K562 (cell line): Measurements from ENCODE around the gene PTPRM. TPM values are rescaled to one million over a fixed set of nuclear protein-coding genes. Genes with fewer than 3 reads are reported as not detected.

ENCODE experiments used
- ATAC-seq: fragments of 200-7000 bp; cut with Tn5 transposase; 3 replicates; pipeline ENCODE4 v1.9.1; 2020; ENCODE audit warnings: moderate library complexity
- BruUV-seq: library from RNA; stranded (reverse); fragments of 400-500 nt; replicated peaks from 2 replicates; lab custom pipeline; 2021; lab: Mats Ljungman, UMichigan
- CTCF ChIA-PET: fragments of 300-600 bp; formaldehyde crosslinking; extraction: SDS; loops from one replicate; lab custom pipeline; 2021; ENCODE audit warnings: low intra/inter-chr PET ratio; lab: Yijun Ruan, JAX
- POLR2A ChIA-PET: fragments of 300-600, 350-650 bp; sonication (Branson Sonifier 250); formaldehyde crosslinking; extraction: SDS; loops from one replicate; lab custom pipeline; 2021; ENCODE audit warnings: antibody characterized with exemption, inconsistent platforms; lab: Yijun Ruan, JAX
- DNase-seq, 4 experiments: peaks; one replicate each; pipeline versions ENCODE4 v3.0.0 to v3.0.0-alpha.2; 2011 to 2018; ENCODE audit warnings: low spot score in 3 of 4, mixed read lengths in 3 of 4; ENCODE audit errors: extremely low read depth in 1 of 4
- FAIRE-seq: peaks from 2 replicates; lab custom pipeline; 2011; peaks lifted over from hg19 to GRCh38; lab: Jason Lieb, UNC
- H2AFZ ChIP-seq: 2 replicates; pipeline ENCODE4 v1.6.0; 2011; ENCODE audit warnings: low read depth, low read length, control low read depth, inconsistent platforms
- H3K27ac ChIP-seq: fragments of 200-600 bp; 3 replicates; pipeline ENCODE4 v1.8.0; 2011; ENCODE audit warnings: low read depth, mild to moderate bottlenecking, control low read depth, inconsistent platforms, low read length, moderate library complexity, mixed read lengths; ENCODE audit errors: extremely low read depth
- H3K27me3 ChIP-seq, 2 experiments: fragments of 300-600 bp in 1 of 2; 2 replicates in 1 of 2; 3 replicates in 1 of 2; pipeline versions ENCODE4 v1.6.0 to v1.8.0; 2011; ENCODE audit warnings: inconsistent platforms in 2 of 2, low read length in 2 of 2, mild to moderate bottlenecking in 1 of 2, mixed read lengths in 1 of 2, moderate library complexity in 1 of 2; ENCODE audit not compliant: control insufficient read depth in 2 of 2, insufficient read depth in 2 of 2
- H3K36me3 ChIP-seq: fragments of 300-600 bp; 3 replicates; pipeline ENCODE4 v1.8.0; 2011; ENCODE audit warnings: mild to moderate bottlenecking, low read length, inconsistent platforms; ENCODE audit not compliant: control insufficient read depth, insufficient read depth
- H3K4me1 ChIP-seq, 2 experiments: fragments of 200-600 bp in 1 of 2; replicated peaks in 1 of 2; 2 replicates in 1 of 2; 3 replicates in 1 of 2; pipeline versions ENCODE4 v1.5.1 to v1.8.0; 2011; ENCODE audit warnings: inconsistent platforms in 2 of 2, low read length in 2 of 2, mild to moderate bottlenecking in 1 of 2, mixed read lengths in 1 of 2, moderate library complexity in 1 of 2; ENCODE audit not compliant: control insufficient read depth in 2 of 2, insufficient read depth in 2 of 2
- H3K4me2 ChIP-seq: 2 replicates; pipeline ENCODE4 v1.6.1; 2011; ENCODE audit warnings: low read length, control low read depth, inconsistent platforms, mixed read lengths; ENCODE audit not compliant: insufficient read depth
- H3K4me3 ChIP-seq: fragments of 200-600 bp; sonication (generic), shearing (Covaris generic); 2 replicates; pipeline ENCODE4 v1.5.1; 2016; ENCODE audit warnings: control low read depth, inconsistent platforms
- H3K79me2 ChIP-seq: fragments of 200-600 bp; 3 replicates; pipeline ENCODE4 v1.8.0; 2011; ENCODE audit warnings: low read length, inconsistent platforms; ENCODE audit not compliant: control insufficient read depth, insufficient read depth
- H3K9ac ChIP-seq, 2 experiments: 2 replicates each; pipeline versions ENCODE4 v1.6.0 to v1.6.1; 2011; ENCODE audit warnings: low read depth in 2 of 2, low read length in 2 of 2, control low read depth in 1 of 2, inconsistent platforms in 1 of 2, mild to moderate bottlenecking in 1 of 2, mixed read lengths in 1 of 2; ENCODE audit not compliant: insufficient read depth in 1 of 2
- H3K9me1 ChIP-seq: one replicate; pipeline ENCODE4 v1.6.0; 2011; ENCODE audit warnings: inconsistent platforms, mild to moderate bottlenecking, low read length, moderate library complexity; ENCODE audit not compliant: control insufficient read depth, insufficient read depth
- H3K9me3 ChIP-seq: replicated peaks from 2 replicates; pipeline ENCODE4 v1.5.1; 2011; ENCODE audit warnings: low read depth, low read length, inconsistent platforms; ENCODE audit not compliant: control insufficient read depth, insufficient read depth
- H4K20me1 ChIP-seq: replicated peaks from 2 replicates; pipeline ENCODE4 v1.6.1; 2011; ENCODE audit warnings: low read length, inconsistent platforms, mixed read lengths; ENCODE audit not compliant: control insufficient read depth, insufficient read depth
- BACH1 ChIP-seq: fragments of 200-800 bp; sonication (Bioruptor generic); IDR thresholded peaks from 2 replicates; pipeline ENCODE4 v1.6.1; 2016; ENCODE audit warnings: missing genetic modification characterization, missing compliant biosample characterization
- BCOR ChIP-seq: fragments of 450-650 bp; IDR thresholded peaks from 2 replicates; pipeline ENCODE4 v1.6.1; 2016
- HNRNPL ChIP-seq: fragments of 200-400 bp; formaldehyde crosslinking; IDR thresholded peaks from 2 replicates; pipeline ENCODE4 v1.6.1; 2017; ENCODE audit warnings: low read depth, mild to moderate bottlenecking, low read length
- NELFE ChIP-seq: IDR thresholded peaks from 2 replicates; pipeline ENCODE4 v1.6.1; 2011; ENCODE audit warnings: mild to moderate bottlenecking; ENCODE audit not compliant: insufficient read depth, insufficient read length
- PCBP1 ChIP-seq: fragments of 200-400 bp; formaldehyde crosslinking; IDR thresholded peaks from 2 replicates; pipeline ENCODE4 v1.6.1; 2018; ENCODE audit warnings: mild to moderate bottlenecking, low read depth, low read length; ENCODE audit not compliant: poor library complexity, severe bottlenecking
- ZBED1 ChIP-seq: IDR thresholded peaks from 2 replicates; pipeline ENCODE4 v1.6.1; 2014
- WGBS: fragments of 100-300 bp; shearing (Covaris generic); methylation state at CpG from one replicate; pipeline ENCODE4 v1.1.6; 2016; ENCODE audit warnings: low coverage, mixed read lengths; ENCODE audit not compliant: insufficient coverage; ENCODE audit errors: missing lambda C conversion rate; 5-methylcytosine and 5-hydroxymethylcytosine counted together
- in situ Hi-C: fragments of 300-500 bp; cut with MboI; formaldehyde crosslinking; loops from 4 replicates; pipeline ENCODE4 v1.15.0; 2018; ENCODE audit warnings: inconsistent platforms, mixed read lengths
- intact Hi-C: fragments of 100-400 bp; cut with micrococcal nuclease; formaldehyde crosslinking; loops from 2 replicates; pipeline ENCODE4 v1.14.2; 2022
- polyA plus RNA-seq, 8 experiments: library from polyadenylated mRNA; depleted of rRNA in 4 of 8; stranded (reverse) in 5 of 8; unstranded in 3 of 8; fragments of >200 nt; fragmentation: Nextera tagmentation in 2 of 8; fragmentation: Illumina TruSeq in 1 of 8; extraction: Ambion mirVana in 2 of 8; extraction: Trizol in 1 of 8; gene quantifications; 2 replicates each; pipeline versions ENCODE4 v1.2.1 to v1.2.3, GENCODE V29; 2011 to 2014; ENCODE audit warnings: inconsistent platforms in 1 of 8, missing spikeins in 1 of 8
- total RNA-seq, 7 experiments: library from RNA; depleted of rRNA in 6 of 7; stranded (reverse); fragments of >200 nt in 6 of 7; fragmentation: Illumina TruSeq in 2 of 7; extraction: Trizol in 2 of 7; gene quantifications; 2 replicates each; pipeline versions ENCODE4 v1.2.1 to v1.2.3, GENCODE V29; 2011 to 2021; ENCODE audit warnings: low replicate concordance in 1 of 7
- TF ChIP-seq, protein P1 (sequence below): fragments of 250-450 bp; sonication (Bioruptor Pico); IDR thresholded peaks from 2 replicates; pipeline ENCODE4 v1.5.0; 2021; ENCODE audit warnings: mild to moderate bottlenecking, moderate library complexity
- TF ChIP-seq, protein P2 (sequence below): fragments of 200-800 bp; sonication (Bioruptor generic); IDR thresholded peaks from 2 replicates; pipeline ENCODE4 v1.6.1; 2016; ENCODE audit warnings: missing genetic modification characterization, missing compliant biosample characterization
- TF ChIP-seq, protein P3 (sequence below), 2 experiments: IDR thresholded peaks; 2 replicates each; pipeline ENCODE4 v1.6.1; 2011; ENCODE audit warnings: borderline replicate concordance in 1 of 2, control low read depth in 1 of 2, low read depth in 1 of 2, low read length in 1 of 2, mild to moderate bottlenecking in 1 of 2, mixed read lengths in 1 of 2, moderate library complexity in 1 of 2; ENCODE audit not compliant: insufficient read depth in 1 of 2, insufficient read length in 1 of 2, poor library complexity in 1 of 2, severe bottlenecking in 1 of 2; ENCODE audit errors: extremely low read depth in 1 of 2

PTPRM gene
- total and polyA plus RNA-seq, 9 of the 15 experiments (the other 6 are each of a cell fraction or from before 2014, with no cell fraction given), result 0.03 to 0.16 (median 0.08) TPM; not detected in 3

DNA sequence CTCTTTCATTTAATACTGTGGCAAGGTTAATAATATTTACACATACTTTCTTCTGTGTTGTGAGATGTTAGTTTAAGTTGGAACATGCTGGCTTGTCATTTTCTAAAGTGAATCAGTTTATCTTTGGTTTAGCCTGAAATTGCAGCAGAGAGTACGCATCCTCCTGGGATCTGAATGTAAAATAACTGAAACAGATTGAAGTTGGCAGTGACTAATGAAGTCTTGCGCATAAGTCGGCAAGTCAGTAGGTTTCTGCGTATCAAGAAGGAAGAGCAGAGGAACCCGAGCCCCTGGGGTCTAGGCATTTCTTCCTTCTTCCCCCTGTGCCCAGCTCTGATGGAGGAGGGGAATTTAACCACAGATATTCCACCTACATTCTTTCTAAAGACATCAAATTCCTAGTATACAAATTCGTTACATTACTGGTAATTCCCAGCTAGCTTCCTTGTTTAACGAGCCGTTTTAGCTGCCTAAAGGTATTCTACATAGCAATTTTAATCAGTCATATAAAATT, 650.0 kb downstream of the PTPRM start:
- no peaks in the 10 kb centered on the region for H3K4me1 ChIP-seq
- CTCF ChIA-PET, result no interaction called here
- no peaks in the 10 kb centered on the region for H4K20me1 ChIP-seq
- intact Hi-C loops, result no loop called here
- no peak overlapping the region for H3K27ac ChIP-seq
- TF ChIP-seq NELFE (no peak), ZBED1 (no peak), HNRNPL (no peak), BCOR (no peak), BACH1 (tag) (no peak), PCBP1 (no peak)
- TF ChIP-seq, protein P1, sequence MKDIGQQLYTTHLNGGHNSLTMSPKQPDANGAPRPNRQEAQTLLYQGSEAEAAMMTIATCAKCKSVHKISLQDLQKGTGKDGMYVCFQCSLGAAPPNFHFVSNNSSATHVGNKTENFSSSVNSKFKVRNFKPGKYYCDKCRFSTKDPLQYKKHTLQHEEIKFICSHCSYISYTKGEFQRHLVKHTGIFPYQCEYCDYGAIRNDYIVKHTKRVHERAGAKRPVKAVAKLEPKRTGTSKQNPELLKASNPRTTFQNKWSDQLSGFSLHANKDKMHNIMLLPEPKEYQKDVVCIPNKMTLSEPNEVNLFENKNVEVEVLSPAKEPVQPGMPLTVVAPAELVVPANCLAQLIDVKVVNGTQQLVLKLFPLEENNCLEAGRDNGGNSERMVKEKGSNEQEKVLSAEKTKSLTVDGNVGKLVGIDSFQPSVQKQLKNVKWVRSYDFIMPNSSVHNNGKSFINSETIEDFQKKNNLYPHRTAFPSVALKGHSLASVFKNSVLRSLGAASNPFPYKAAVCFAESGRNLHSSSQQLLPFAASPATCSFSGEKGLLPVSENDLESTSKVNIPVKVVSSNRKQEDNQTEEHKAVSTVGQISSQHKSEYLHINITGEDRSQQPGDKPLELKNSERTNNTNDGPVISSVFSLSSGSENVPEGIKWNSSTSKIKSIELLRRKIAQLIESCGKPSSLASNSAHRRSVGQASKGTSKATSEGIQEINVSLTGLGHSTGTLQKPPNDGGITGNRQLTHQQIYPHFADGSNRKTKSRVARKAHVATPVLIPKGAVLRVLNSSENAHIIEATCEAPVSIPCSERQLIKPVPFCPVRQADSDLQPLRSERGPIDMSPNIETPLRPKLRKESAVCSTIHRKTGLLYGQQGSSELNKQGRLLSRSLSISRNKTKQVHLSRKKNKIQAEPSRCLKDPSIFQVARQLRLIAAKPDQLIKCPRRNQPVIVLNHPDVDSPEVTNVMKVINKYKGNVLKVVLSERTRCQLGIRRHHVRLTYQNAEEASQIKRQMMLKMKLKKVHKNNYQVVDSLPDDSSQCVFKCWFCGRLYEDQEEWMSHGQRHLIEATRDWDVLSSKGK (CRISPR knock-in tag), result no peak
- TF ChIP-seq, protein P2, sequence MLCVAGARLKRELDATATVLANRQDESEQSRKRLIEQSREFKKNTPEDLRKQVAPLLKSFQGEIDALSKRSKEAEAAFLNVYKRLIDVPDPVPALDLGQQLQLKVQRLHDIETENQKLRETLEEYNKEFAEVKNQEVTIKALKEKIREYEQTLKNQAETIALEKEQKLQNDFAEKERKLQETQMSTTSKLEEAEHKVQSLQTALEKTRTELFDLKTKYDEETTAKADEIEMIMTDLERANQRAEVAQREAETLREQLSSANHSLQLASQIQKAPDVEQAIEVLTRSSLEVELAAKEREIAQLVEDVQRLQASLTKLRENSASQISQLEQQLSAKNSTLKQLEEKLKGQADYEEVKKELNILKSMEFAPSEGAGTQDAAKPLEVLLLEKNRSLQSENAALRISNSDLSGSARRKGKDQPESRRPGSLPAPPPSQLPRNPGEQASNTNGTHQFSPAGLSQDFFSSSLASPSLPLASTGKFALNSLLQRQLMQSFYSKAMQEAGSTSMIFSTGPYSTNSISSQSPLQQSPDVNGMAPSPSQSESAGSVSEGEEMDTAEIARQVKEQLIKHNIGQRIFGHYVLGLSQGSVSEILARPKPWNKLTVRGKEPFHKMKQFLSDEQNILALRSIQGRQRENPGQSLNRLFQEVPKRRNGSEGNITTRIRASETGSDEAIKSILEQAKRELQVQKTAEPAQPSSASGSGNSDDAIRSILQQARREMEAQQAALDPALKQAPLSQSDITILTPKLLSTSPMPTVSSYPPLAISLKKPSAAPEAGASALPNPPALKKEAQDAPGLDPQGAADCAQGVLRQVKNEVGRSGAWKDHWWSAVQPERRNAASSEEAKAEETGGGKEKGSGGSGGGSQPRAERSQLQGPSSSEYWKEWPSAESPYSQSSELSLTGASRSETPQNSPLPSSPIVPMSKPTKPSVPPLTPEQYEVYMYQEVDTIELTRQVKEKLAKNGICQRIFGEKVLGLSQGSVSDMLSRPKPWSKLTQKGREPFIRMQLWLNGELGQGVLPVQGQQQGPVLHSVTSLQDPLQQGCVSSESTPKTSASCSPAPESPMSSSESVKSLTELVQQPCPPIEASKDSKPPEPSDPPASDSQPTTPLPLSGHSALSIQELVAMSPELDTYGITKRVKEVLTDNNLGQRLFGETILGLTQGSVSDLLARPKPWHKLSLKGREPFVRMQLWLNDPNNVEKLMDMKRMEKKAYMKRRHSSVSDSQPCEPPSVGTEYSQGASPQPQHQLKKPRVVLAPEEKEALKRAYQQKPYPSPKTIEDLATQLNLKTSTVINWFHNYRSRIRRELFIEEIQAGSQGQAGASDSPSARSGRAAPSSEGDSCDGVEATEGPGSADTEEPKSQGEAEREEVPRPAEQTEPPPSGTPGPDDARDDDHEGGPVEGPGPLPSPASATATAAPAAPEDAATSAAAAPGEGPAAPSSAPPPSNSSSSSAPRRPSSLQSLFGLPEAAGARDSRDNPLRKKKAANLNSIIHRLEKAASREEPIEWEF, result no peak
- TF ChIP-seq, protein P3, sequence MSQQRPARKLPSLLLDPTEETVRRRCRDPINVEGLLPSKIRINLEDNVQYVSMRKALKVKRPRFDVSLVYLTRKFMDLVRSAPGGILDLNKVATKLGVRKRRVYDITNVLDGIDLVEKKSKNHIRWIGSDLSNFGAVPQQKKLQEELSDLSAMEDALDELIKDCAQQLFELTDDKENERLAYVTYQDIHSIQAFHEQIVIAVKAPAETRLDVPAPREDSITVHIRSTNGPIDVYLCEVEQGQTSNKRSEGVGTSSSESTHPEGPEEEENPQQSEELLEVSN (IDR thresholded peaks at IDR 0.05; ENCODE audit: borderline replicate concordance in 1 of 2, extremely low read depth in 1 of 2, insufficient read depth in 1 of 2, insufficient read length in 1 of 2, low read depth in 1 of 2, low read length in 1 of 2, poor library complexity in 1 of 2, severe bottlenecking in 1 of 2), result no peak
- in situ Hi-C loops, result no loop called here
- no peaks in the 10 kb centered on the region for H3K79me2 ChIP-seq
- no peak overlapping the region for H3K9ac ChIP-seq
- 3% methylated on average over 8 of the region's 8 CpGs for whole genome bisulfite sequencing
- H3K4me3 ChIP-seq, result no peak overlapping the region
- no peaks in the 10 kb centered on the region for H3K36me3 ChIP-seq
- H3K9me3 ChIP-seq, result no peaks in the 10 kb centered on the region
- no peak for FAIRE-seq
- DNase-seq, result no peak
- BruUV-seq, result no TSS peak
- H3K27me3 ChIP-seq, result peaks cover 0 to 2% of the 10 kb centered on the region in 2 experiments; a peak in 2 of 5 replicates
- H3K9me1 ChIP-seq, result no peaks in the 10 kb centered on the region
- no peak overlapping the region for H2AFZ ChIP-seq
- ATAC-seq, result no peak
- H3K4me2 ChIP-seq, result no peak overlapping the region
- POLR2A ChIA-PET, result interaction anchor here (0.7 to 0.9 kb wide), 2 partner anchors 38 to 81 kb away, joined by 3 read pairs; no protein-coding TSS in a partner anchor
